ENCODE data around the gene CYSLTR2.

Gene CYSLTR2, protein sequence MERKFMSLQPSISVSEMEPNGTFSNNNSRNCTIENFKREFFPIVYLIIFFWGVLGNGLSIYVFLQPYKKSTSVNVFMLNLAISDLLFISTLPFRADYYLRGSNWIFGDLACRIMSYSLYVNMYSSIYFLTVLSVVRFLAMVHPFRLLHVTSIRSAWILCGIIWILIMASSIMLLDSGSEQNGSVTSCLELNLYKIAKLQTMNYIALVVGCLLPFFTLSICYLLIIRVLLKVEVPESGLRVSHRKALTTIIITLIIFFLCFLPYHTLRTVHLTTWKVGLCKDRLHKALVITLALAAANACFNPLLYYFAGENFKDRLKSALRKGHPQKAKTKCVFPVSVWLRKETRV

DNA sequence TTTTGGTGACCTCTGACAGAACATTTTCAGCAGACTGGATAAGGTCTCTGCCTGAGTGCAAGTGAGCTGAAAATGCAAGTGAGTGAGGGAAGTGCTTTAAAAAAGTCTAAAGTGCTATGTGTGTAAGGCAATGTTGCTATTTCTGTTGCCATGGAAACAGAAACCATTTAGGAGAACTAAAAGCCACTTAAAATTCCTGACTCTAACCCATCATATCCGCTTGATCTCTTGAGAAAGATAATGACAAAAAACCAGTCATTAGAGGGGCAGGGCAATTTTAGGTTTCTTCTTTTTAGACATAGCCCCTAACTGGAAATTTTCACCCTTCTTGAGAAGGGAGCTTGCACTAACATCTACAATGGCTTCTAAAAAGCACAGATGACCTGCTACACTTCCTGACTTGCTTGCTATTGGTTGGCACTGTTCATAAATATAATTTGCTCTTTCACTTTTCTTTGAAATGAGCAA, at the start of gene CYSLTR2:
Gene CYSLTR2, plus strand, starts transcription at position 458 of the 468 bp plus-strand sequence. CDS start 52,889 bp downstream, outside the sequence.
- DNase-seq, result peak; percentile 88

DNA sequence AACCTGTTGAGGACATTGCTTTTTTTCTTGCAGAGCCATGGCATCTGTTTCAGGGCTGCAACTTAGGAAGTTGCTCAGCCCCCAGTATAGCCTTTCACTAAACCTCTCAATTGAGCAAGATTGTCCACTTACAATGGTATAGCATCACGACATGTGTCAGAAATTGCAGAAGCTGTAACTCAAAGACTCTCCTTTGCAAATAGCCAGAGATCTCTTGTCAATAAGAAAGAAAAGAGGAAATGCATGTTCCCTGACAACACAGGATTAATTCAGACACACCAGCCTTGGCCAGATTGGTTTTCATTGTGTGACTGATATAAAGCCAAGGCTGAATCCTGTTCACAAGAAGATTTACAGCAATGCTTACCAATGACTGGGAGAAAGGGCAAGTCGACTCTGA, 38.7 kb upstream of the CYSLTR2 start:
- peak; percentile 89 for DNase-seq

DNA sequence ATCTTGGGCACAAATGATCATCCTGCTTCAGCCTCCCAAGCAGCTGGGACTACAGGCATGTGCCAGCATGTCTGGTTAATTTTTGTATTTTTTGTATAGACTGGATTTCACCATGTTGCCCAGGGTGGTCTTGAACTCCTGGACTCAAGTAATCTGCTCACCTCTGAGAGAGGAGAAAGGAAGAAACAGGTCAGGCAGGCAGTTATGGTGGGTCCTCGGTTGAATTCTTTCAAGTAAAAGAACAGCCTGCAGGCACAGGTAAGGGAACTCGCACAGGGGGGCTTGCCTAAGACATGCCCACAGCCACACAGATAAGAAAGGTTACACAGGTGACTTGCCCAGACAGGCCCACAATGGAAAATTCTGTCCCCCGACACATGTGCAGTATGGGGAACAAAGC, 34.8 kb upstream of the CYSLTR2 start:
- no peak for DNase-seq

DNA sequence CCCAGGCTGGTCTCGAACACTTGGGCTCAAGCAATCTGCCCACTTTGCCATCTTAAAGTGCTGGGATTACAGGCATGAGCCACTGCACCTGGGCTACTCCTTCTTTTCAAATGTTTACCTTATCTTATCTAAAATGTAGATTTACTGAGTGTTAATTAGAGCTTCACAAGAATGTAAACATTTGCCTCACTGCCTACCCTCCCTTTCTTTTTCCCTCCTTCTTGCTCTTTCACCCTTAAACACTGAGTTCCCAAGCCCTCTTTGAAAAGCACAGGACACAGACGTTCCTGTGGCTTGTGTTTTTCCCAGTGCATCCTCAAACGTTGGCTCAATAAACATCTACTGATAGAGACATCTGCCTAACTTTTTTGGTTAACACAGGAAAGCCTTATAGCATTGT, 32.7 kb upstream of the CYSLTR2 start:
- DNase-seq, result no peak

DNA sequence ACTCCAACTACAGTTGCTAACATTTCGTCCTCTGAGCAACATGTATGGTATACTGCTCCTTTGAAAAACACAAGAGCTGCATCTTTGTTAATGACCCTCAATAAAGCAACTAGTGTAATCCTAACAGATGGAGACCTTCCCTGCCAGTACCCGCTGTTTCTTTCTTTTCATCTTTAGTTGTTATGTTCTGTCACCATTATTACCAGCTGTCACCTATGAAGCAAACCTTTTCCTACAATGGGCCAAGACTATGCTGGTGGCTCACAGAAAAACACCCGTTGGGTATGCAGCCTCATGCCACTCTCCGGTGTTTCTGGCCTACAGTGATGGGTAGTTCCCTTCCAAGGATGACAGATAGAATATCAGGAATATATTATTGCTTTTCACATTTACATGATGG, 29.7 kb upstream of the CYSLTR2 start:
- no peak for DNase-seq

DNA sequence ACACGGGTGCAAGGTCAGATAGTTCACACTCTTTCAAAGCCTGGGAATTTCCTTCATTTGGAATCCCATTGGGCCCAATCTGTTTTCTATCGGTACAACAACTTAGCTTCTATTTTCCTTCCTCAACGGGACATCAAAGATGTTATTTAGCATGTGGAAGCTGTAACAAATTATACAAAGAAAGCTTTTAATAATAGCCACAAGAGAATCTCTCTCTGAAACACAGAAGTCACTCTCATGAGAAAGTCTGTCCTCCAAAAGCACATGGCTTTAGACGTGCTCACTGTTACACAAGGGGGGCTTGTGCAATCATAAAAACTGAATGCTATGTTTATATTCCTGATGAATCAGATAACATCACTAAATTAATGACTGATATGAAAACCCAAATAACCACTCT, 28.9 kb upstream of the CYSLTR2 start:
- no peak for DNase-seq

DNA sequence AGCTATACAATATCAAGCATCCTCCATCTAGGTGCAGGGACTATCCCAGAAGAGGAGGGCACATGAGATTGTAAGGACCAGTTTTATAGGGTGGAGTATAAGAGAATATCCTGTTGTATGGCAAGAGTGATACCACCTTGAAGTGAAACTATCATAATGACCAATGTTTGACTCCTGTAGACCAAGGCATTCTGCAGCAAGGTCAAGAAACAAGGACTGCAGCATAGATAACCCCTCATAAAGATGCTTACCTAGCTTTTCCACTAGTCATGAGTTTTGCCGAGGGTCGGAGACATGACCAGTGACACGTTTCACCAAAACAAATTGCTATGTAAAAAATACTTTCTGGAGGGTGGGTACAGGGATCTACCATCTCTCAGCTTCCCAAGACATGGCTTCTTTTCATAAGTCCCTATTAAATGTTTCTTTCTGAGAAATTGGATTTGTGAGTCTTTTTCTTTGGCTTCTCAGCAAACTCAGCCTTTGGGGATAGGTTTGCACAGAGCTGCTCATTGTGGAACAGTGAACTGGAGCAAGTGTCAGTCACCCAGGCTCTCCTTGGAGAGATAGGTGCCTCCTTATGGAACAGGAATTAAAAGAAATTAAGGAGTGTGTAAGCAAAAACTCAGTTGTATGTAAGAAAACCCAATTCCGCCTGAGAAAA, 28.2 kb upstream of the CYSLTR2 start:
- peak; percentile 81 for DNase-seq

DNA sequence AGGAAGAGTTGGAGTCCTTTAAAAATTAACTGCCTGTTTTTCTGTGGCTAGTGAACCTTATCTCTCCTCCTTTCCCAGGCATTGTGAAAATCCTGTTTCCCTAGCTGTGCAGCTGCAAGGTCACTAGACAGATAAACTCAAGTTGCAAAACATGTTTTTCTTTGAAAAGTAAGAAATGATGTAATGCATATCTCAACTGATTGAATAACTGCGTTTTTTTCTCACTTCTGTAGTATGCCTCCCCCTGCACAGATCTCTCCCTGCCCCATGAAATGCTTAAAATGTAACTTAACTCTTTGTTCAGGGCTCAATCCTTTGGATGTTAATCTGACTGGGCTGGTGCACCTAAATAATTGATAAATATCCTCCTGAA, 27.7 kb upstream of the CYSLTR2 start:
- DNase-seq, result peak; percentile 97

DNA sequence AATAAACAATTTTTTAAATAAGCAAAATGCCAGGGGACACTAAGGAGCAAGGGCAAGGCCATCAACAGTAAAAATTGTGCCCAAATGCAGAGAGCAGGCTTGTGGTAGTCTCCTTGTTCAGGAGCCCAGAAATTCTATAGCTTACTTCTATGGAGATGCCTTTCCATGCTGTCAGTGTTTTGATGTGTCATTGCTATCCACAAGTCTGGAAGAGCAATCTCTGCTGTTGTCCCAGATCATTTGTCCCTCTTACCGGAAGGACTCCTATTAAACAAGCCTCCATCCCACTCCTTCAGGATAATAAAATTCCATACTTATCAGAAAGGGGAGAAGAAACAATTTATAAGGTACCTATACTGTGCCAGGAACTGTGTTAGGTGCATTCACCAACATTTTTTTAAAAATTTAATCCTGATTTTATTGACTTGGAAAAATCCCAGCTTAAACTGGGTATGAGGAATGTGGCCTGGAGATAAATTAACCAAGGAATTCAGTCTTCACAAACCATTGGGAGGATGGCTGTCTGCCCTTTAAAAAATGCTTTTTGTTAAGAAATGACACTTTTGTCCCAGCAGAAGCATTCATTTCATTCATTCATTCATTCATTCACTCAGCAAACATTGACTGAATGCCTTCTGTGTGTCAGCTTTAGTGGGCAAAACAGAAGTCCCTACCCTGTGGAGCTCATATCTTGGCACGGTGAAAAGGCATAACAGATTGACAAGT, 26.8 kb upstream of the CYSLTR2 start:
- no peak for DNase-seq

DNA sequence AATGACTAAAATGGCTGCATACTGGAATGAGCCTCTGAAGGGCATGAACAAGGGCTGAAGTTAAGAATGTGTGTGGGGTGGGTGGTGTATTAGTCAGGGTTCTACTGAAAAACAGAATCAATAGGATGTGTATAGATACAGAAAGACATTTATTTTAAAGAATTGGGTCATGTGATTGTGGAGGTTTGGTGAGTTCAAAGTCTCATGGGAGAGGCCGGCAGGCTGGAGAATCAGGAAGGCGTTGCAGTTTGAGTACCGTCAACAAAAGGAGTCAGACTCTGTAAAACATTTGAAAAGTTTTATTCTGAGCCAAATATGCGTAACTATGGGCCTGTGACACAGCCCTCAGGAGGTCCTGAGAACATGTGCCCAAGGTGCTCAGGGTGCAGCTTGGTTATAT, 24.5 kb upstream of the CYSLTR2 start:
- no peak for DNase-seq

DNA sequence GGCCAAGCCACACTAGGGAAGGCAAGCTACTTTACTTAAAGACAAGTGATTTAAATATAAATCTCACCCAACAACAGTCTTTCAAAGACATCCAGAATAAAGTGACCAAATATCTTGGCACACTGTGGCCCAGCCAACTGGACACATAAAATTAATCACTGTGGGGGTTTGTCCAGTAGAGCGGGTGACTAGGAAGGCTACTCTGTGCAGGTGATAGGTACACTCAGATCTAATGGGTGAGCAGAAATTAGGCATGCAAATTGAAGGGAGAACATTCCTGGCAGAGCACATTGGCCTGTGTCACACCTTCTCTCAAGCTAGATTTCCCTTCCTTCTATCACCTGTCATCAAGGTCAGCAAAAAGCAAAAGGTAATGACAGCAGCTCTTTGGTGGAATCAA, 23.4 kb upstream of the CYSLTR2 start:
- DNase-seq, result no peak

DNA sequence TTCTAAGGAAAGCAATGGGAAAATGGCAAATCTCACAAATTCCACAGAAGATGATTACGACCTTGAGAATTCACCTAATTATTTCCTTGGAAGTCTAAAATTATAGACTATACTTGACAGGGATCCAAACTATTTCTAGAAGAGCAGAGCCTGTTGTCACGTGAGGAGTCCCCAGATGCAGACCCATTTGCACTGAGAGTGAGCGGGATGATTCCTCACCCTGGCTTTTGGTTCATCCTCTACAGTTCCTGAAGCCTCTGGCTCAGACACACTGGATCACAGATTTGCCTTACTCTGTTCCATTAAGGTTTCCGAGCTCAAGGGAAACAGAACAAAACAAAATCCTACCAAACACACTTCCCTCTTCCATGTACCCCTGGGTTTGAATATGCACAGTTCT, 23.0 kb upstream of the CYSLTR2 start:
- DNase-seq, result no peak

DNA sequence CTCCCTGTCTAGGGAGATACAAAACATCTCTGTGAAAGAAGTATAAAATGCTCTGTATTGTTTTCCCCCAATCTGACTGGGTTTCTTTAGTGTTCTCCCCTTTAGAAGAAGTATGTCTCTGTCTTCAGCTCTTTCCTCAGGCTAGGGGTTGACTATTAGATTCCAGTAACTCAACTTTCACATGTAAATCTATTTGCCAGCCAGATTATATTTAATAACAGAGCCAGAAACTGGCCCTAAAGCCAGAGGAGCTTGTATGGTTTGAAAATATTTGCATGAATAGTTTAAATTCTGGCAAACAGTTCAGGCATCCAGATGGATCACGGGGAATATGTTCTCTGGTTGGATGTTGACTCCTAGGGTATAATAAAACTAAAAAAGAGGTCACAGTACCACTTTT, 22.3 kb upstream of the CYSLTR2 start:
- DNase-seq, result no peak

DNA sequence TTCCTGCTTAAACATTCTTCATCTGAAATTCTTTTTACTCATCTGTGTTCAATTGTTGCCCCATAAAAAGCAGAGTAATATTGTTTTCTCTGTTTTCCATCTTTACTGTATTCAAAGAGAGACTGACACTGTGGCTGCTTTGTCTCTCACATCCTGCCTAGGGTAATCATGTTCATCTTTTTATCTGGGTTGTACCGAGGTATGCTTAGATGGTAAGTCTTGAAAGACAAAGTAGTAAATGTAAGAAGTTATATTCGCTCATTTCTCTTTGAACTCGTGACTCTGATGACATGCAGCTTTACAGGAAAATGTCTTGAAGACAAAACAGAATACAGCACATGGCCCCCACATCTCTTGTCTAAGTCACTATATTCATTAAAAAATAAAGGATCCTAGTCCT, 20.0 kb upstream of the CYSLTR2 start:
- no peak for DNase-seq

DNA sequence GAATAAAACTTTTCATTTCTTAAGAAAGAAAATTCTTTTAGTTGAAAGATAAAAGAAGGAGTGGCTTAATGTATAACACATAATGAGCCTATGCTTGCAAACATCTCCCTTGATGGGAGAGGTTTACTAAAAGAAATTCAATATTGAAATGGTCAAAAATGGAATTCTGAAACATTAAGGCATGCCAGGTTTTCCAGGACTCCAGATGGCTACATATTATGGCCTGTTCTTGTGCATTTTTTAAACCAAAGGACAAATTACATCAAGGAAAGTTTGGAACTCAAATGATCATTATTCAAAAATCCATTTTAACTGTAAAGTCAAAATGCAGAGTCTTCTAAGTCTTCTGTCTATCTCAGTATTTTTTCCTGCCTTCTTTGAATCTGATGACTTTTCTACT, 19.1 kb upstream of the CYSLTR2 start:
- no peak for DNase-seq

DNA sequence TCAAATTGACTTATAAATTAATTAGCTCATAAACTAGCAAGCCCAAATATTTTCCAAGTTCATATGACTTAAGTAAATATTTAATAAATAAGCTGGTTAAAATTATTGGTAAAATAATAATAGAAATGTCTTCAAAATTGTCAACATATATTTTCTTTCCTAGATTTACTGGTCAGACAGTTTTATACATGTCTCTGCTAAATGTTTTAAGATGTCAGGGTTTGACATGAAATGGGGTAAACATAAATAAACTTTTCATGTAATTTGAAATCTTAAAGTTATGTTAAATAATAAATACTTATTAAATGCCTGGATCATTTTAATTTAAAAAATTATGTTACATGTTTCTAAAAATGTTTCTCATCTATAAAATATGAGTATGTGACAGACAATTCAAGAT, 18.3 kb upstream of the CYSLTR2 start:
- DNase-seq, result peak; percentile 12

DNA sequence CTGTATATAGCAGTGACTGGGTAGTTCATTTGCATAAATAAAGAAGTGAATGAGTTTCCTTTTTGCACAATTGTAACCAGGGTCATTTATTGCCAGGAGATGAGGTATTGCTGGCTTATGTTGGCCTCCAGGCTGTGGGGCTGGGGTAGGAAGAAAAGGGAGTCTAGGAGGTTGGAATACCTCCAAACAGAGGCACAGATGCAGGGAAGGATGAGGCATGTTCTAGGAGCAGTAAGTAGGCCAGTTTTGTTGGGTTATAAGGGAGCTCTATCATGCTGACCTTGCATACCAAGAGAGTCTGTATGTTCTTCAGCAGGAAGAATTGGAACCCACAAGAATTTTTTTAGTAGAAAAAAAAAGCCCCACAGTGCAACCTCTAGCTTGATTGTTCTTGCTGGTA, 17.2 kb upstream of the CYSLTR2 start:
- DNase-seq, result no peak

DNA sequence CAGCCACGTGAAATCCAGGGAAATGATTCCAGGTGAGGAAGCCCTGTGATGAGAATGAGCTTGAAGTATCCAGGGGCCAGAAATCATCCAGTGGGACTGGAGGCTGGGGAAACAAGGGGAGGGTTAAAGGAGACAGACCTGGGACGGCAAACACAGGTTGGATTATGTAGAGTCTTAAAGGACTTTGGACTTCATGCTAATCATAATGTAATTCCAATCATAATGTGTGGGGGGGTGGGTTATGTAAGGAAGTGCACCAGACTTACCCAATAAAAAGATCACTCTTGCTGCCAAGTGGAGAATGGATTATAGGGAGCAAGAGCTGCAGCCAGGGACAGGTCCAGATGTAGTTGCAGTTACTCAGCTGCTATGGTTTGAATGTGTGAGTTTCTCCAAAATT, 16.1 kb upstream of the CYSLTR2 start:
- DNase-seq, result no peak

DNA sequence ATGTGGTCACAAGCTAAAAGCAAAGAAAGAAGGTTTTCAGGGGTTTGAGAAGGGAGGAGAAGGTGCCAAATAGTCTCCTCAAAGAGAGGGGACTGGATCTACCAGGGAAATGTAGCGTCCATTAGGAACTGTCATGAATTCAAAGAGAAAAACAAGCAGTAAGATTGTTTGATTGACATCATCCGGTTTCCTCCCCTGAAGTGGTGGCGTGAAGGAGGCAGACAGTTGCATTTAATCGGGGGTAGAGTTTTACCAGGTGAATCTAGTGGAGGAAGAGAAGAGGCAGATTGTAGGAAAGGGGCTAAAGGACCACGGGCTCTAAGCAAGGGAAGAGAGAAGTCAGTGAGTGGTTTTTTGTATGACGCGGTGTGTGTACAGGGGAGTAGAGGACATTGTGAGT, 13.0 kb upstream of the CYSLTR2 start:
- no peak for DNase-seq

DNA sequence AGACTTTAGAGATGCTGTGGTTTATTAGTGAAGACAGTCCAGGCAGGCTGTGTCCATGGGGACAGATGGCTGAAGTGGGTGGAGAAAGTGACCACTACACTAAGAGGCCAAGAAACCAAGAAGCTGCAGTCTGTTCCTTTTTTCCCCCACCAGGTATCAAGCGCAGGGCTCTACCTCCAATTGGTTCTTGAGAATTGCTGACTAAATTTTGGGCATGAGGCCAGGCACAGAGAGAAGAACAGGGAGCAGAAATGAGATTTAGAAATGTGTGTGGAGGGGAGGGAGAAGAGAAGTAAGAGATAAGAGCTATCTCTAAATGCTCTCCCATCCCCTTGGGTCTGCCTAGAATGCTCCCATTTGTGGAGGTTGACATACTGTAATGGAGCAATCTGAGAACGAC, 12.3 kb upstream of the CYSLTR2 start:
- peak; percentile 91 for DNase-seq

DNA sequence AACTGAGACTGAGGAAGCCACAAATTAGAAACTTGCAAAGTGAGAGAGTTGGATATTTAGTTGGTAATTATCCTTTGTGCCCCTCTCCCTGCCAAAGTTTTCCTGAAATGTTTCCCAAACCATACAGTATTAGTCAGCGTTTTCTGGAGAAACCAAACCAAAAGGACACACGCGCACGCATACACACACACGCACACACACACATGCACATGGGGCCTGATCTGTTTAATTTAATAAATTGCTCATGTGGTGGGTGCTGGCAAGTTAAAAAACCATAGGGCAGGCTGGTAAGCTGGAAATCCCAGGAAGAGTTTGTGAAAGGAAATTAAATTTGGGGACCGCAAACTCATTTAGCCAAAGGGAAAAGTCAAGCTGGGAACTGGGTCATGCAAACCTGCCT, 11.7 kb upstream of the CYSLTR2 start:
- DNase-seq, result no peak

DNA sequence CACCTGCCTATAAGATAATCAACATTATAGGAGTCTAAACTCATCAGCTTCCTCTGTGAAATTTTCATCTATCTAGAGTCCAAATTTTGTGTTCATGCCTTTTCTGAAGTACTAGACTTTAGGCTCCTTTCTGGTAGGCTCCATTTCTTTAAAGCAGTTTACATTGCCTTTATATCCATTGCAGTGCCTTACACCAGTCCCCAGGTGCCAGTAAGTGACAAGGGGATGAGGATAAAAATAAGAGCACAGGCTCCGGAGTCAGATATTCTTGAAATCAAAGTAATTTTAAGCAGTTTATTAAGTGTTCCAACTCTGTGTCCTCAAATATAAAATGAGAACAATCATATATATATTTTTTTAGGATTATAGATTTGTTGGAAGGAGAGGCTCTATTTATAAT, 10.6 kb upstream of the CYSLTR2 start:
- peak; percentile 26 for DNase-seq

DNA sequence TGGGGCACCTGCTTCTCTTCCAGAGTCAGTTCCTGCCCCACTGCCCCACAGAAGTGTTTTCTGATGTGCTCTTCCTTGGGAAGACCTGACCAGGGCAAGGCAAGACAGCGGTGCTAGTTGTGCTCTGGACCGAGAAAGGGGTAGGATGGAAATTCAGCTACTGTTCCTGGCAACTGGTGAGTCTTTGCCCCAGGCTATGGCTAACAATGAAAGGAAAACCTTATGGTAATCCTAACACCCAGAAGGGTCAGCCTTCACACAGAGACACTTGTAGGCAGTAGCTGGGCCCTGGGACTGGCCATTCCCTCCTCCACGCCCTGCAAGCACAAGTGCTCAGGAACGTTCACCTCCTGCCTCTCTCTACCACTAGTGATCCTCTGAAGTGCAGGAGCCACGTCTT, 9.6 kb upstream of the CYSLTR2 start:
- DNase-seq, result no peak

DNA sequence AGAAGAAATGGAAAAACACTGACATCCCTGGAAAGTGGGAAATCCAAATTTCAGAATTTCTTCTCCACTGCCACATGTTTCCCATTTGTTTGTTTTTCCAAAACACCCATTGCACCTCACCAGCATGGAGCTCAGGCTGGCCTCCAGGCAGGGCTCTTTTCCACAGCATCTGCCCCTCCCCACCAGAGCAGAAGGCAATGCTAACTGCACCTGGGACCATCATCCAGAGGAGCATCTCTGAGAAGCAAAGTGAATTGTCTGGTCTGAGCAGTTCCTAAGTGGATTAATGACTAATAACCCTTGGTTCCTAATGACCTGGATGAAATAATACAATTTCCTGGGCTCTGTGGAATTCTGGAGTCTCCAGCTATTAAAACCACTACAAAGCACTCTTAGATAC, 8.8 kb upstream of the CYSLTR2 start:
- no peak for DNase-seq

Data from OCI-M1 (cell line).